Ureter (tissue), 1 donor: ENCODE results near the gene VHLL. TPM values are rescaled to one million over a fixed set of nuclear protein-coding genes. Genes with fewer than 3 reads are reported as not detected.
"Not testable (repeated sequence)": the region's sequence is repeated elsewhere in the genome, so short reads cannot be mapped to it uniquely, and the experiment has no call there.

Source experiments
- DNase-seq: peaks from one replicate; pipeline ENCODE4 v3.0.0-alpha.2; 2020; ENCODE audit warnings: low spot score
- total RNA-seq: library from RNA; stranded (reverse); gene quantifications from one replicate; pipeline ENCODE4 v1.2.4, GENCODE V29; 2023
- donor health status: DM: yes; HTN: yes; CAD: no.

VHLL gene
- not detected for total RNA-seq

DNA sequence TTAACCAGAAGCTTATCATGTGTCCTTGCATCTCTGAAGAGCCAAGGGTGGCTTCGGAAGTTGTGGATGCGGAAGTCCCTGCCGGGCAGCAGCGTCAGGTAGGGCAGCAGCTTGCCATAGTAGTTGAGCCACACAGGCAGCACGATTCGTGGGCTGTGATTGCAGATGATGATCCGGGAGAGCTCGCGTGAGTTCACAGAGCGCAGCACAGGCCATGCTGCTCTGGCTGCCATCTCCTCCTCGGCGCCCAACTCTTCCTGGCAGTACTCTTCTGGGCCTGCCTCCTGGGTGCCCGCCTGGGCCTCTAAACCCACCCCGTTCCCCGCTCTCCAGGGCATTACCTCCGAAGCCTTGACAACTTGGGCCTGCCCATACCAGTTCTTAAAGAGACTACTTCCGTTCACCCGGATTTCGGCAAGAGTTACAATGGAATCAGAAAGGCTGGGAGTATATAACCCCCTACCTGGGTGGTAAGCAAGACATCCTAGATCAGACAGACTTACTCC, at the start of gene VHLL:
Gene VHLL, minus strand, starts transcription at position 456 of the 506 bp plus-strand sequence. Its CDS starts 118 bp downstream, at position 338.
- no peak for DNase-seq

DNA sequence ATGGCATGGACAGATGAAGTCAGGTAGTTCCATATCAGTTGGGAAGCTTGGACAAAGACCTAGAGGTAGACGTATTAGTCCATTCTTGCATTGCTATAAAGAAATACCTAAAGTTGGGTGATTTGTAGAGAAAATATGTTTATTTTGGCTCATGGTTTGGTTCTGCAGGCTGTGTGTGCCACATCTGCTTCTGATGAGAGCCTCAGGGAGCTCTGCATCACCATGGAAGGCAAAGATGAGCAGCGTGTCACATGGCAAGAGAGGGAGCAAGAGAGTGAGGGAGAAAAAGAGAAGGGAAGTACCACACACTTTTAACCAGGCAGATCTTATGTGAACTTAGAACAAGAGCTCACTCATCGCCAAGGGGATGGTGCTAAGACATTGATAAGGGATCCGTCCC, 48.2 kb upstream of the VHLL start:
- DNase-seq = no peak

GRCh38 chr1:156346636-156347035, 47.5 kb upstream of the VHLL start:
- no peak for DNase-seq

GRCh38 chr1:156346035-156346434, 46.9 kb upstream of the VHLL start:
- DNase-seq = not testable (repeated sequence)

DNA sequence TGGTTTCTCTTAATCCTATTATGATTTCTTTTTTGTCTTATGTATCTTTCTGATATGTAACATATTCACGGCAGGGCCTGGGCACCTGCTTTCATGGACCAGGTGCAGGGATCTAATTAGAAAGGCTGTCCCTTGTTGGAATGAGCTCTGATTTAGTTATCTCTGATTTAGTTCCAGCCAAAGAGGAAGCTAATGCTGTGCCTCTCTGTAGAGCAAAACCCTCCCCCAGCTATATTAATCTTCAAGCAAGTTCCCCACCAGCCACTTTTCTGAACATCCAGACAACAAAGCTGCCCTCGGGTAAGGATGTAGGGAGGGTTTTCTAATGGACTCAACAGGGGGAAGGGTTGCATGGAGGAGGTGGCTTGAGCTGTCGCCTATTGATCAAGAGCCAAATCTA, 45.3 kb upstream of the VHLL start:
- DNase-seq = no peak

DNA sequence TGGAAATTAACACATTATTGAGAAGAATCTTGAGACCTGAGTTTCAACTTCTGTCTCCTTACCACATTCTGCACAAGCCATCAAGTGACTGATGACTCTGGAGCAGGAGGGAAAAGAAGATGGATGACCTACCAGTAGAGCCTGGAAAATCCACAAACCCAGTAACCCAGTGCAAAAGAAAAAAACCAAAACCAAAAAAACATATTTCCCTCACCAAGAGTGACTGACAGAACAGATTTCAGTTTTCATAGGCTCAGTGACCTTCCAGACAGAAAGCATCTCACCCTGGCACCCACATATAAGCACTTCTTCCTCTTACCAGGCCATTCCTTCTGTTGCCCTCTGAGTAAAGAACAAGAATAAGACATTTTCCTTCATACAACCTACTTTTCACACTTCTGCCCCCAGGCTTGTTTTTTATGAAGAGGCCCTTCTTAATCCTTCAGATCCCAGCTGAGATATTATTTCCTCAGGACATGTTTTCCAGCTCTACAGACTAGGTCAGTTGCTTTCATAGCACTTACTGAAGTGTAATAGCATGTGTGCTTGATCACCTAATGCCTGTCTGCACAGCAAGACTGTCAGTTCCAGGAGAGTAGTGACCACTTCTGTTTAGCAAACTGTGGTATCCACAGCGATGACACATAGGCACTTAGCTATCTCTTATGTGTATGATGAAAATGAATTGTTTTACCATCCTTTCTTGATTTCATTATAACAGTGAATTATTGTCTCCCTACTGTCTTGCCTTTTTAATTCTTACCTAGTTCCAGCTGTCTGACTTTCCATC, 43.3 kb upstream of the VHLL start:
- no peak for DNase-seq

- peak; percentile 99 for DNase-seq
Observed at GRCh38 chr1:156338180-156338976, 39.3 kb upstream of the VHLL start, which contains the start of the genes CCT3 and TSACC. Gene CCT3 (minus strand): TSS chr1:156338292. CDS start chr1:156338184, 108 bp downstream. Gene TSACC (plus strand): TSS chr1:156338526. CDS start chr1:156339758, 1,232 bp downstream.

GRCh38 chr1:156337888-156338179, 38.7 kb upstream of the VHLL start:
- DNase-seq = no peak

- DNase-seq = no peak
Observed at GRCh38 chr1:156337052-156337887, 38.2 kb upstream of the VHLL start.

GRCh38 chr1:156336242-156336641, 37.1 kb upstream of the VHLL start:
- DNase-seq = no peak

- DNase-seq = not testable (repeated sequence)
Observed at GRCh38 chr1:156323179-156323578, 24.1 kb upstream of the VHLL start.

- no peak for DNase-seq
Observed at GRCh38 chr1:156320560-156320959, 21.5 kb upstream of the VHLL start.

DNA sequence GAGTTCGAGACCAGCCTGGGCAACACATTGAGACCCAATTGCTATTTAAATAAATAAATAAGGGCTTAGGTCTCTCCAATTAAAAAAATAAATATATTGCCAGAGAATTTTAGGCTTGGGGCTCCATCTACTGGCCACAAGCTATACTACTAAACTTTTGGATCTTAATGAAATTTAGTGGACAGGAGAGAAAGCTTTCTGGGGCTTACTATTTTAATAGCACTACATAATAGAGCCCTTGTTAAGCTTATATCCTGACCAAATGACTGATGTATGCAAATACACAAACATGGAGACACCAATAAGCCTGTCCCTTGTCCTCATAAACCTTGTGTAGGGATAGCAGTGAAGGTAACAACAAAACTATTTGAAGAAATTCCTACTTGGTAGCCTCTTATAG, 20.6 kb upstream of the VHLL start:
- no peak for DNase-seq

GRCh38 chr1:156316909-156317308, 17.8 kb upstream of the VHLL start:
- no peak for DNase-seq

DNA sequence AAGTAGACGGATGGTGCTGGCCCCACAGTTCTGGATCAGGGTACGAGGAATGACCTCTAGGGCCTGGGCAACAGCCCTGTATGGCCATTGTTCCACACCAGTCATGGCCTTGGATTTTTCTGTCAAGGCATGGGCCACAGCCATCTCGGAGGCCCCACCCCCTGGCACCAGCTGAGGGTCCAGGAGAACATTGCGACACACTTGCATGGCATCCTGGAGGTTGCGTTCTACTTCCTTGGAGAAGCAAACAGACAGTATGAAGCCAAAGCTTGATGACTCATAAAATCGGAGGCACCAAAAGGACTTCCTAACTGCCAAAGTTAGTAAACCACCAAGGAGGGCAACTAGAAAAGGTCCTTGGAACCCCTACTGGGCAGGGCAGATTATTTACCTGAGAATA, 11.9 kb upstream of the VHLL start:
- DNase-seq = no peak

DNA sequence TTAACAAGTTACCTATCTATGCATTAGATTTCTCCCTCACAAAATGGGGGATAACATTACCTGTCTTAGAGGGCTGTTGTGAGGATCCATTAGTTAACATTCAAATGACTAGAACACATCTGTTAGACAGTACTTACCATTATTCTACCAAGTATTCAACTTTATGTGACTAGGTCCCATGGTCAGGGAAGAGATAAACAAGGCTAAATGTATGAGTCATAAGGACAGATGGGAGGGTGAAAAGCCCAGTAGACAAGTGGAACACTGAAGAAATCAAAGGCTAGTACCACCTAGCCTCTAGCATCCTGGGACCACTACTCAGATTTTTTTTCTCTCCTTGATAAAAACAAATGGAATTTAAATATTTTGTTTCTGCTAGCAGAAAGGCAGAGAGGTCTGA, 9.0 kb upstream of the VHLL start:
- DNase-seq = no peak

GRCh38 chr1:156305215-156305614, 6.1 kb upstream of the VHLL start:
- no peak for DNase-seq

- DNase-seq = no peak
Observed at GRCh38 chr1:156303241-156303640, 4.1 kb upstream of the VHLL start.

DNA sequence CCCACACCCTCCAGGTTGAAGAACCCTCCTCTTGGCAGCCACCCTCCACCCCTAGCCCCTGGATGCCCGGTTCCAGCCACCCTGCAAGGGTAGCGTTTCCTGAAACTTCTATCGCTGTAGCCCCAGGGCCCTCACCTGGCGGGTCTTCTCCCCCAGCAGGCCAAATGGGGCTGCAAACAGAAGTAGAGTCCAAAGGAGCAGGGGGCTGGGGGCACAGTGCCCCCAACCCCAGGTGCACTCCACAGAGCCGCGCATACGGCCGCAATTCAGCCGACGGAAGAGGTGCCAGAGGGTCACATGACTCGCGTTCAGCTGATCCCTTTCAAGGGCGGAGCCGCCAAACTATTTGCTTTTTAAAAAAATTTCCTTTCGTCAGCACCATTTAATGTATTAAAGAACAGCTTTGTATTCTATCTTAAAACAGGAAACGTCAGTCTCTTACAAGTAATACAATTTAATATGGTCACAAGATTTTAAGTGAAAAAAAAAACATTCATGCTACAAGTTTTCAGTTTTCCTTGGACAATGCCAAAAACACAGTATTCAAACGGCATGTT, 3.6 kb downstream of the VHLL start, which contains the start of gene GLMP:
Gene GLMP, minus strand, starts transcription at position 289 of the 557 bp plus-strand sequence. Its CDS starts 34 bp downstream, at position 255.
- DNase-seq = peak; percentile 63

GRCh38 chr1:156293895-156294294, 5.2 kb downstream of the VHLL start:
- no peak for DNase-seq

- no peak for DNase-seq
Observed at GRCh38 chr1:156293098-156293434, 6.0 kb downstream of the VHLL start.
